Measurements from ENCODE around the gene OSBPL9. TPM values are rescaled to one million over a fixed set of nuclear protein-coding genes. Genes with fewer than 3 reads are reported as not detected.

The OSBPL9 gene
- total RNA-seq, 2 experiments from 2014 or later = 35.6 to 36.5 TPM

DNA sequence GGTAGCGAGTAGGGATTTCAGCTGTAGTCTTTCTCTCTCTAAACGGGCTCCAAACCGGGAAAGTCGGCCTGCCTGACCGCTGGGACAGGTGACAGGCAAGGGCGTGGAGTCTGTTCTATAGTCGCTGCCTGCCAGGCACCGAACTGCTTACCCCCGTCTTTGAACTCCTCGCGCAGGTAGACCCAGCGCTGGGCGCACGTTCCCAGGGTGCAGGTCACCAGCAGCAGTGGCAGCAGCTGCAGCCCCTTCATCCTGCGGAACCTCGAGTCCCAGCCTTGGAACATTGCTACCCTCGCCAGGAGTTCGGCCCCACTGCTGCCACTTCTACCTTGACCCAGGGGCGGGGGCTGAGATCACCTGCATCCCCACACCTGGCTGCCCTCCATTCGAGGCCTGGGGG, 22.2 kb upstream of the OSBPL9 start:
- no peaks in the 10 kb centered on the region for H3K27me3 ChIP-seq (ENCODE audit: control insufficient read depth in 1 of 2, insufficient read depth in 2 of 2, low read length in 2 of 2)
- ATAC-seq (ENCODE audit: poor library complexity) (no peak), DNase-seq (no peak)
- Mint-ChIP-seq H3K36me3 (ENCODE audit: low read depth) (no peaks in the 10 kb centered on the region), H3K4me3 (no peak overlapping the region), H3K4me1 (ENCODE audit: low read depth) (no peaks in the 10 kb centered on the region), H3K27ac (no peak overlapping the region), H3K9me3 (no peaks in the 10 kb centered on the region), H3K27me3 (no peaks in the 10 kb centered on the region)
- no peak overlapping the region for H3K4me3 ChIP-seq (ENCODE audit: low read length)
- H3K4me1 ChIP-seq (ENCODE audit: insufficient read depth, low read length) = no peaks in the 10 kb centered on the region
- TF ChIP-seq, protein P1, sequence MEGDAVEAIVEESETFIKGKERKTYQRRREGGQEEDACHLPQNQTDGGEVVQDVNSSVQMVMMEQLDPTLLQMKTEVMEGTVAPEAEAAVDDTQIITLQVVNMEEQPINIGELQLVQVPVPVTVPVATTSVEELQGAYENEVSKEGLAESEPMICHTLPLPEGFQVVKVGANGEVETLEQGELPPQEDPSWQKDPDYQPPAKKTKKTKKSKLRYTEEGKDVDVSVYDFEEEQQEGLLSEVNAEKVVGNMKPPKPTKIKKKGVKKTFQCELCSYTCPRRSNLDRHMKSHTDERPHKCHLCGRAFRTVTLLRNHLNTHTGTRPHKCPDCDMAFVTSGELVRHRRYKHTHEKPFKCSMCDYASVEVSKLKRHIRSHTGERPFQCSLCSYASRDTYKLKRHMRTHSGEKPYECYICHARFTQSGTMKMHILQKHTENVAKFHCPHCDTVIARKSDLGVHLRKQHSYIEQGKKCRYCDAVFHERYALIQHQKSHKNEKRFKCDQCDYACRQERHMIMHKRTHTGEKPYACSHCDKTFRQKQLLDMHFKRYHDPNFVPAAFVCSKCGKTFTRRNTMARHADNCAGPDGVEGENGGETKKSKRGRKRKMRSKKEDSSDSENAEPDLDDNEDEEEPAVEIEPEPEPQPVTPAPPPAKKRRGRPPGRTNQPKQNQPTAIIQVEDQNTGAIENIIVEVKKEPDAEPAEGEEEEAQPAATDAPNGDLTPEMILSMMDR (IDR thresholded peaks at IDR 0.05) = no peak
- no peaks in the 10 kb centered on the region for H3K36me3 ChIP-seq (ENCODE audit: insufficient read depth, low read length)
- no peak overlapping the region for H3K27ac ChIP-seq (ENCODE audit: low read depth in 1 of 2, low read length in 2 of 2)
- H3K9me3 ChIP-seq (ENCODE audit: control insufficient read depth in 1 of 2, insufficient read depth in 1 of 2, low read length in 2 of 2) = no peaks in the 10 kb centered on the region
- ChIA-PET POLR2A (no interaction called here), CTCF (no interaction called here)
- intact Hi-C loops (cut with DNase I, micrococcal nuclease) = no loop called here

DNA sequence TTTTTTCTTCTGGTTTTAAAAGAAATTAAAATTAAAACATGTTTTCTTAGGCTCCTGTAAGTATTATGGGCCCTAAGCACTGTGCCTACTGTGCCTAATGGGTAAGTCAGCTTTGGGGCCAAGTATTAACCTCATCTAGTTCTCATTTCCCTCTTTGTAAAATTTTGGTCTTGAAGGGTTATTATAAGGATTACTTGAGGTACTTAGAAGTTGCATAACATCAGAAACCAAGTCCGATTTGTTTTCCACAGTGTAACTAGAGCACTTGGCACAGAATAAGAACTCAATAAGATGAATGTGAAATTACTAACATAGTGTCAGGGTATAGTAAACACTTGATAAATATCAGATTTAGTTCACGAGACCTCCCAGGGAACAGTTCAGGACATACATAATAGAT, 16.4 kb upstream of the OSBPL9 start:
- Mint-ChIP-seq H3K27me3 (no peaks in the 10 kb centered on the region), H3K27ac (no peak overlapping the region), H3K4me1 (ENCODE audit: low read depth) (no peaks in the 10 kb centered on the region), H3K4me3 (no peak overlapping the region), H3K9me3 (no peaks in the 10 kb centered on the region), H3K36me3 (ENCODE audit: low read depth) (no peaks in the 10 kb centered on the region)
- DNase-seq (no peak), ATAC-seq (ENCODE audit: poor library complexity) (no peak)
- Histone ChIP-seq H3K27me3 (ENCODE audit: control insufficient read depth in 1 of 2, insufficient read depth in 2 of 2, low read length in 2 of 2) (no peaks in the 10 kb centered on the region), H3K4me3 (ENCODE audit: low read length) (no peak overlapping the region), H3K27ac (ENCODE audit: low read depth in 1 of 2, low read length in 2 of 2) (no peak overlapping the region), H3K9me3 (ENCODE audit: control insufficient read depth in 1 of 2, insufficient read depth in 1 of 2, low read length in 2 of 2) (no peaks in the 10 kb centered on the region), H3K36me3 (ENCODE audit: insufficient read depth, low read length) (no peaks in the 10 kb centered on the region), H3K4me1 (ENCODE audit: insufficient read depth, low read length) (no peaks in the 10 kb centered on the region)
- ChIA-PET POLR2A (interaction anchor here (0.6 kb wide), 1 partner anchor 87 kb away, joined by 3 read pairs; no protein-coding TSS in a partner anchor), CTCF (no interaction called here)
- intact Hi-C loops (cut with DNase I, micrococcal nuclease) = no loop called here
- TF ChIP-seq, protein P1 (IDR thresholded peaks at IDR 0.05) = no peak

DNA sequence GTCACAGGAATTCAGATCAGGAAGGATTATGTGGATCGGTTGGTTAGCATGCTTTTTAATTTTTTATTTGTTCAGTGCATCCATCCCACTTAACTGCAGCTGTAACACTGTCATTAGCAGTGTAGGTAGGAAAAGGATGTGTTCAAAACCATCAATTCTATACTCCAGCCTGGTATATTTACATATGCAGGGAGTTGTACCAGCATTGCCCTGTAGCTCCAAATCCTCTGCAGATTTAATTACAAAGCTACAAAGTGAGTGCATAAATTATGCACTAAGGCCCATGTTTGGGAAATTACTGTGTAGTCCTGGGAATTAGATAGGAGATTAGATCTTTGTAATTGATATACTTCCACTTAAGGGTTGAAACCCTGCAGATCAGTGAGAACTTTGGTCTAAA, 15.9 kb upstream of the OSBPL9 start:
- H3K9me3 Mint-ChIP-seq = no peaks in the 10 kb centered on the region
- ChIA-PET CTCF (no interaction called here), POLR2A (no interaction called here)
- Histone ChIP-seq H3K27ac (ENCODE audit: low read depth in 1 of 2, low read length in 2 of 2) (no peak overlapping the region), H3K9me3 (ENCODE audit: control insufficient read depth in 1 of 2, insufficient read depth in 1 of 2, low read length in 2 of 2) (no peaks in the 10 kb centered on the region), H3K4me1 (ENCODE audit: insufficient read depth, low read length) (no peaks in the 10 kb centered on the region), H3K27me3 (ENCODE audit: control insufficient read depth in 1 of 2, insufficient read depth in 2 of 2, low read length in 2 of 2) (no peaks in the 10 kb centered on the region), H3K36me3 (ENCODE audit: insufficient read depth, low read length) (no peaks in the 10 kb centered on the region), H3K4me3 (ENCODE audit: low read length) (no peak overlapping the region)
- TF ChIP-seq, protein P1 (IDR thresholded peaks at IDR 0.05) = no peak
- ATAC-seq (ENCODE audit: poor library complexity) (no peak), DNase-seq (no peak)
- no peak overlapping the region for H3K4me3 Mint-ChIP-seq
- H3K27me3 Mint-ChIP-seq = no peaks in the 10 kb centered on the region
- no peak overlapping the region for H3K27ac Mint-ChIP-seq
- intact Hi-C loops (cut with DNase I, micrococcal nuclease) = no loop called here
- H3K4me1 Mint-ChIP-seq (ENCODE audit: low read depth) = no peaks in the 10 kb centered on the region
- no peaks in the 10 kb centered on the region for H3K36me3 Mint-ChIP-seq (ENCODE audit: low read depth)

Data from CD4-positive, alpha-beta T cell (primary cell).